GM15510 (cell line): ENCODE measurements around the gene PXMP4.
A peak's percentile ranks its signal among the peaks of the same experiment; 100 is the strongest.

Experiments used
- POLR2A ChIP-seq: IDR thresholded peaks from 3 replicates; pipeline ENCODE4 v1.6.1; 2011; ENCODE audit warnings: borderline replicate concordance; ENCODE audit not compliant: insufficient read length; ENCODE audit errors: extremely low read depth

The PXMP4 gene

GRCh38 chr20:33663161-33664084 lies 56.7 kb downstream of the PXMP4 start:
- peak; percentile 93 for TF ChIP-seq POLR2A

- no peak for TF ChIP-seq POLR2A
These were observed 57.9 kb downstream of the PXMP4 start, which contains the start of gene C20orf144 for GRCh38 chr20:33662172-33662571. C20orf144 (plus strand) TSS chr20:33662327; CDS start chr20:33662346, 19 bp downstream.

- no peak for TF ChIP-seq POLR2A
These were observed 59.4 kb downstream of the PXMP4 start for GRCh38 chr20:33660685-33661058.

GRCh38 chr20:33660035-33660684 lies 60.0 kb downstream of the PXMP4 start:
- TF ChIP-seq POLR2A, result no peak

- TF ChIP-seq POLR2A, result no peak
These were observed 60.6 kb downstream of the PXMP4 start for GRCh38 chr20:33659341-33660034.

- TF ChIP-seq POLR2A, result no peak
These were observed 61.2 kb downstream of the PXMP4 start for GRCh38 chr20:33658929-33659328.

- TF ChIP-seq POLR2A, result no peak
These were observed 61.6 kb downstream of the PXMP4 start for GRCh38 chr20:33658510-33658909.

GRCh38 chr20:33657704-33658095 lies 62.4 kb downstream of the PXMP4 start:
- TF ChIP-seq POLR2A, result no peak

- no peak for TF ChIP-seq POLR2A
These were observed 63.1 kb downstream of the PXMP4 start for GRCh38 chr20:33656783-33657703.

- no peak for TF ChIP-seq POLR2A
These were observed 63.9 kb downstream of the PXMP4 start for GRCh38 chr20:33656010-33656782.

GRCh38 chr20:33655164-33655563 lies 64.9 kb downstream of the PXMP4 start:
- TF ChIP-seq POLR2A, result no peak

GRCh38 chr20:33654680-33655161 lies 65.4 kb downstream of the PXMP4 start:
- no peak for TF ChIP-seq POLR2A

GRCh38 chr20:33653900-33654596 lies 66.1 kb downstream of the PXMP4 start:
- no peak for TF ChIP-seq POLR2A
